D721Med (cell line): ENCODE results near the gene SLC38A10.

Source experiments
- DNase-seq: peaks from one replicate; pipeline ENCODE4 v3.0.0; 2011; ENCODE audit warnings: low spot score; ENCODE audit not compliant: insufficient read length
- FAIRE-seq: peaks from 2 replicates; lab custom pipeline; 2011; peaks lifted over from hg19 to GRCh38; lab: Jason Lieb, UNC
- CTCF ChIP-seq: IDR thresholded peaks from 2 replicates; pipeline ENCODE4 v1.5.1; 2012; ENCODE audit warnings: mild to moderate bottlenecking, control low read depth; ENCODE audit not compliant: insufficient read depth; ENCODE audit errors: missing control alignments

The SLC38A10 gene

GRCh38 chr17:81305051-81305630 is 10.0 kb upstream of the SLC38A10 start:
- no peak for FAIRE-seq
- no peak for TF ChIP-seq CTCF
- DNase-seq, result no peak

GRCh38 chr17:81304196-81305015 is 9.3 kb upstream of the SLC38A10 start:
- FAIRE-seq, result no peak
- TF ChIP-seq CTCF, result no peak

GRCh38 chr17:81303385-81303784 is 8.3 kb upstream of the SLC38A10 start:
- FAIRE-seq (no peak), DNase-seq (no peak)
- TF ChIP-seq CTCF, result no peak

More at GRCh38 chr17:81304196-81305015, 9.3 kb upstream of the SLC38A10 start:
- no peak for DNase-seq

GRCh38 chr17:81302861-81303333 is 7.8 kb upstream of the SLC38A10 start:
- peak; percentile 3 for TF ChIP-seq CTCF

GRCh38 chr17:81302324-81302723 is 7.2 kb upstream of the SLC38A10 start:
- TF ChIP-seq CTCF, result no peak
- DNase-seq (no peak), FAIRE-seq (no peak)

More at GRCh38 chr17:81302861-81303333, 7.8 kb upstream of the SLC38A10 start:
- FAIRE-seq (no peak), DNase-seq (no peak)

- TF ChIP-seq CTCF, result no peak
- DNase-seq (no peak), FAIRE-seq (no peak)
Observed at GRCh38 chr17:81301195-81302144, 6.4 kb upstream of the SLC38A10 start.
